Measurements from ENCODE around the gene DUSP23. TPM values are rescaled to one million over a fixed set of nuclear protein-coding genes. Genes with fewer than 3 reads are reported as not detected.

DUSP23 gene
- total RNA-seq (2021) (35.2 to 52.1 TPM (median 47.5 TPM) in 3 replicates), Bru-seq, nascent RNA (percentile 86 among the genes with signal in this experiment)
- long read RNA-seq, experiment 1, transcript DUSP23-201 (2 exons, 756 nt): minor isoform, 34 of 87 reads
- long read RNA-seq, experiment 1, transcript DUSP23-202 (3 exons, 694 nt): major isoform, 38 of 87 reads
- long read RNA-seq, experiment 1, transcript DUSP23-203 (3 exons, 729 nt): minor isoform, 8 of 87 reads
- long read RNA-seq, experiment 1, partial matches to known transcripts: 1 of 87 reads
- long read RNA-seq, experiment 1, other reads (novel, unspliced or antisense): 6 of 87 reads
- long read RNA-seq, experiment 2, transcript DUSP23-201 (2 exons, 756 nt): major isoform, 40 of 54 reads
- long read RNA-seq, experiment 2, transcript DUSP23-202 (3 exons, 694 nt): minor isoform, 5 of 54 reads
- long read RNA-seq, experiment 2, partial matches to known transcripts: 5 of 54 reads
- long read RNA-seq, experiment 2, other reads (novel, unspliced or antisense): 0 of 54 reads
- long read RNA-seq, experiment 3, transcript DUSP23-201 (2 exons, 756 nt): major isoform, 8 of 10 reads
- long read RNA-seq, experiment 3, partial matches to known transcripts: 0 of 10 reads
- long read RNA-seq, experiment 3, other reads (novel, unspliced or antisense): 2 of 10 reads

GRCh38 chr1:159780583-159781582, at the start of gene DUSP23:
Gene DUSP23 (plus strand): TSS chr1:159780962. CDS start chr1:159781101, 139 bp downstream.
- Mint-ChIP-seq H3K27ac (no peak within 1 kb of the TSS), H3K4me3 (peak within 1 kb of the TSS; percentile 77), H3K4me1 (peaks cover 37% of the 10 kb centered on the region), H3K9me3 (peaks cover 9% of the 10 kb centered on the region; the same call in 1 of the 2 replicates), H3K27me3 (ENCODE audit: low read depth) (peaks cover 12% of the 10 kb centered on the region), H3K36me3 (peaks cover 10% of the 10 kb centered on the region)
- ChIA-PET POLR2A (no interaction called here), CTCF (interaction anchor here (0.6 to 2.7 kb wide), 29 partner anchors 9 to 655 kb away, joined by 3 to 51 read pairs (median 4); partner anchors contain the start of genes FCRL6 and PIGM)
- peak; percentile 98 for DNase-seq (ENCODE audit: low spot score)
- ATAC-seq: peak; percentile 94
- TF ChIP-seq TCF7 (CRISPR knock-in tag; IDR thresholded peaks at IDR 0.05; ENCODE audit: low read depth): no peak
- TF ChIP-seq MLX (CRISPR knock-in tag; IDR thresholded peaks at IDR 0.05): no peak
- TF ChIP-seq ETV6 (CRISPR knock-in tag; IDR thresholded peaks at IDR 0.05): peak; percentile 98
- TF ChIP-seq MYBL2 (CRISPR knock-in tag; IDR thresholded peaks at IDR 0.05): peak; percentile 91
- TF ChIP-seq GRHL2 (CRISPR knock-in tag; IDR thresholded peaks at IDR 0.05; ENCODE audit: insufficient replicate concordance, severe bottlenecking): no peak
- 0 out of 2 replicates have a peak, but pooled peaks have one; percentile 67 for TF ChIP-seq KAT7 (CRISPR knock-in tag; IDR thresholded peaks at IDR 0.05; ENCODE audit: borderline replicate concordance)
- peak; percentile 83; the same call in 1 of the 2 replicates for TF ChIP-seq ZNF219 (CRISPR knock-in tag; IDR thresholded peaks at IDR 0.05; ENCODE audit: borderline replicate concordance)
- peak; percentile 93; the same call in 1 of the 2 replicates for TF ChIP-seq ESRRA (CRISPR knock-in tag; IDR thresholded peaks at IDR 0.05; ENCODE audit: borderline replicate concordance)
- no peak for TF ChIP-seq ZNF263 (CRISPR knock-in tag; IDR thresholded peaks at IDR 0.05; ENCODE audit: low read depth)
- TF ChIP-seq ZBTB21 (CRISPR knock-in tag; IDR thresholded peaks at IDR 0.05; ENCODE audit: borderline replicate concordance): peak; percentile 85
- peak; percentile 30; the same call in 1 of the 2 replicates for TF ChIP-seq NFE2L1 (CRISPR knock-in tag; IDR thresholded peaks at IDR 0.05)
- peak; percentile 92 for TF ChIP-seq IRF1 (CRISPR knock-in tag; IDR thresholded peaks at IDR 0.05)
- TF ChIP-seq PRRX2 (CRISPR knock-in tag; IDR thresholded peaks at IDR 0.05): no peak
- TF ChIP-seq ZNF396 (CRISPR knock-in tag; IDR thresholded peaks at IDR 0.05; ENCODE audit: borderline replicate concordance): no peak
- no peak; the same call in 1 of the 2 replicates for TF ChIP-seq NR2C2 (CRISPR knock-in tag; IDR thresholded peaks at IDR 0.05)
- no peak for TF ChIP-seq GTF2I (CRISPR knock-in tag; conservative IDR thresholded peaks at IDR 0.05)
- peak; percentile 98 for TF ChIP-seq ARID4B (CRISPR knock-in tag; IDR thresholded peaks at IDR 0.05; ENCODE audit: borderline replicate concordance)
- TF ChIP-seq NFYB (CRISPR knock-in tag; conservative IDR thresholded peaks at IDR 0.05; ENCODE audit: low read depth): peak; percentile 74
- TF ChIP-seq E2F1 (CRISPR knock-in tag; IDR thresholded peaks at IDR 0.05): peak; percentile 84; the same call in 1 of the 2 replicates
- no peak for TF ChIP-seq ZNF423 (CRISPR knock-in tag; IDR thresholded peaks at IDR 0.05)
- peak; percentile 85 for TF ChIP-seq ZBTB43 (CRISPR knock-in tag; IDR thresholded peaks at IDR 0.05)
- TF ChIP-seq HMGXB4 (CRISPR knock-in tag; IDR thresholded peaks at IDR 0.05): peak; percentile 64; the same call in 1 of the 2 replicates
- TF ChIP-seq MAX (CRISPR knock-in tag; IDR thresholded peaks at IDR 0.05): peak; percentile 100

All from WTC11 (cell line).